ENCODE measurements around the gene C3.
A peak's percentile ranks its signal among the peaks of the same experiment; 100 is the strongest.
"Not testable (repeated sequence)": the region's sequence is repeated elsewhere in the genome, so short reads cannot be mapped to it uniquely, and the experiment has no call there.

The C3 gene

GRCh38 chr19:6662702-6663101 lies 57.7 kb downstream of the C3 start:
- DNase-seq (ENCODE audit: low spot score), result no peak

GRCh38 chr19:6661509-6662244 lies 58.8 kb downstream of the C3 start:
- DNase-seq (ENCODE audit: low spot score), result not testable (repeated sequence)

DNA sequence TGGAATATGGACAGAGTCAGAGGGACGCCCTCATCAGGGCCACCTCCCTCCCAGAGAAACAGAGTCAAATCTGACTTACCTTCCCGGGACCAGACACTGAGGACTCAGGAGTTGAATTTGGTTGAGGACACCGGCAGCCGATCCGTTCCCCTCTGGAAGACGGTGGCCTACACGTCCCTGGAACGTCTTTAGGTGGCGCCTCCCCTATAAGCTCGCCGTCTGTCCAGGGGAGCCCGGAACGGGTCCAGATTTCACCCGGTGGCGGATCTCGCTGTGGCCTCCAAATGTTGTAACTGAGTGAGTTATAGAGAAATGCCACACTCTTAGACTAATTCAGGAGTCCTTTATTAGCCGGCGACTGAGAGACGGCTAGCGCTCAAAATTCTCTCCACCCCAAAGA lies 59.5 kb downstream of the C3 start:
- DNase-seq (ENCODE audit: low spot score), result no peak

GRCh38 chr19:6656390-6656789 lies 64.1 kb downstream of the C3 start:
- not testable (repeated sequence) for DNase-seq (ENCODE audit: low spot score)

GRCh38 chr19:6654347-6655310 lies 65.8 kb downstream of the C3 start:
- no peak for DNase-seq (ENCODE audit: low spot score)

DNA sequence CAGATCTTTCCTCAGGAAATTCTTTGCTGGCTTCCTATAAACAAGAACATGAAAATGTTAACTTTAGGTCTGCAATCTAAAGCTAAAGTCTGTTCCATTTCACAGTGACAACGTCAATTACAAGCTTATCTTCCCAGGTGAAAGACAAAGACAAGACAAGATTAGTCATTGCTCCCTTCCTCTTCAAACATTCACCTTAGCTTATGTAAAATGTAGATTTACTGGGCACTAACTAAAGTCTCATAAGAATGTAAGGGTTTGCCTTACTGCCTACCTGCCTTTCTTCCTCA lies 67.7 kb downstream of the C3 start:
- DNase-seq (ENCODE audit: low spot score), result no peak

DNA sequence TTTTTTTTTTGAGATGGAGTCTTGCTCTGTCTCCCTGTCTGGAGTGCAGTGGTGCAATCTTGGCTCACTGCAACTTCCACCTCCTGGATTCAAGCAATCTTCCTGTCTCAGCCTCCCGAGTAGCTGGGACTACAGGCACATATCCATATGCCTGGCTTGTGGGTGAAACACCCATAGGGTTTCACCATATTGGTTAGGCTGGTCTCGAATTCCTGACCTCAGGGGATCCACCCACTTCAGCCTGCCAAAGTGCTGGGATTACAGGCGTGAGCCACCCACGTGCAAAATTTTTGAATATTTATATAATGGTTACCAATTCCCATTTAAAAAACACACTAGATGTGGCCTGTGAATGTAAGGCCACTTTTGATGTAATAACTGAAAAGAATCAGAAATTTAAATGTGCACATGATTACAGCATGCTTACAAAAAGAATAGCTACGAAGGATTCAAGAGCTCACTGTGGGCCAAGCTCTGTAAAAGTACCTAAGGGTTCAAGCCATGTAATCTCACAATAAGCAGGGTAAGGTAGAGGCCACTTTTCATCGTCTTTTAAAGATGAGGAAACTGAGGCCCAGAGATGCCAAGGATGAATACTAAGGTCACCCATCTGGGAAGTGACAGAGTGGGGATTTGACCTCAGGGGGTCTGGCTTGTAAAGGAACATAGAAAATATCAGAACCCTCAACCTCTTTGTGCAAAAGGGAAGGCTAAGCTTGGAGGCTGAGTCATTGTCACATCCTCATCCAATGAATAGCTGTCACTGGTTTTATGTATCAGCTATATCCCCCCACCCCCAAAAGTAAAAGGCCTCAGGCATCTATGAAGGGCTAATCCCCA lies 68.3 kb downstream of the C3 start:
- DNase-seq (ENCODE audit: low spot score), result no peak

- no peak for DNase-seq (ENCODE audit: low spot score)
These were observed 71.3 kb downstream of the C3 start for GRCh38 chr19:6649185-6649584.

DNA sequence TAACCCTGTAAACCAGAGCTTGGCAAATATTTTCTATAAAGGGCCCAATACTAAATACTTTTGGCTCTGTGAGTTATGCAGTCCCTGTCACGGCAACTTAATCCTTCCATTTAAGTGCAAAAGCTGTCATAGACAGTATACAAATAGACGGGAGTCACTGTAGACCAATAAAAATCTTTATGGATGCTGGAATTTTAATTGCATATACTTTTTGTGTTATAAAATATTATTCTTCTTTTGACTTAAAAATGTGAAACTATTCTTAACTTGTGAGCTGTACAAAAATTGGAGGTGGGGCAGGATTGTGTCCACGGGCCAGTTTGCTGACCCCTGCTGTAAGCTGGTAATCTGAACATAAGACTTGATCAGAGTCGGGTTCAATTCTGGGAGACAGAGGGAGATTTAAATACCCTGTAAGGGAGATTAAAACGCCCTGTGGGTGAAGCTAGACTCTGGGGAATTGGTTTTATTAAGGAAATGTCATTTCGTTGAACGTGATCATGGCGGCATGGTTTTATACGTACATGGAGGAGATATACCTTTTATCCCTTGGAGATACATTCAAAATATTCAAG lies 72.2 kb downstream of the C3 start:
- DNase-seq (ENCODE audit: low spot score), result no peak

DNA sequence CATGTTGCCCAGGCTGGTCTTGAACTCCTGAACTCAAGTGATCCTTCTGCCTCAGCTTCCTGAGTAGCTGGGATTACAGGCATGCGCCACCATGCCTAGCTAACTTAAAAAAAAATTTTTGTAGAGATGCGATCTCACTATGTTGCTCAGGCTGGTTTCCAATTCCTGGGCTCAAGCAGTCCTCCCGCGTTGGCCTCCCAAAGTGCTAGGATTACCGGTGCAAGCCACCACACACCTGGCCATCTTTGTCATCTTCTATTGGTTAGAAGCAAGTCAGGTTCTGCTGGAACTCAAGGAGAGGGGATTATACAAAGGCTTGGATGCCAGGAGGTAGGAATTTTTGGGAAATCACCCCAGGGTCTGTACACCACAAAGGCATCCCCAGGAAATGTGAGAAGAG lies 75.7 kb downstream of the C3 start:
- no peak for DNase-seq (ENCODE audit: low spot score)

DNA sequence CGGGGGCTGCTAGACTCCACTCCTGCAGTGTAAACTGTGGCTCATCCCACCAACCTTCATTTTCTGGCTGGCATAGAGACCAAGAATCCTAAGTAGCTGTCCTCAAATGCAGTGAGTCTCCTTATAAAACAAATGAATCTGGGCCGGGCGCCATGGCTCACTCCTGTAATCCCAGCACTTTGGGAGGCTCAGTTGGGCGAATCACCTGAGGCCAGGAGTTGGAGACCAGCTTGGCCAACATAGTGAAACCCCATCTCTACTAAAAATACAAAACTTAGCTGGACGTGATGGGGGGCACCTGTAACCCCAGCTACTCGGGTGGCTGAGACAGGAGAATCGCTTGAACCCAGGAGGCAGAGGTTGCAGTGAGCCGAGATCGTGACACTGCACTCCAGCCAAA lies 80.1 kb downstream of the C3 start:
- not testable (repeated sequence) for DNase-seq (ENCODE audit: low spot score)

GRCh38 chr19:6639439-6639838 lies 81.0 kb downstream of the C3 start:
- DNase-seq (ENCODE audit: low spot score), result no peak

- DNase-seq (ENCODE audit: low spot score), result not testable (repeated sequence)
These were observed 87.0 kb downstream of the C3 start for GRCh38 chr19:6633456-6633813.

DNA sequence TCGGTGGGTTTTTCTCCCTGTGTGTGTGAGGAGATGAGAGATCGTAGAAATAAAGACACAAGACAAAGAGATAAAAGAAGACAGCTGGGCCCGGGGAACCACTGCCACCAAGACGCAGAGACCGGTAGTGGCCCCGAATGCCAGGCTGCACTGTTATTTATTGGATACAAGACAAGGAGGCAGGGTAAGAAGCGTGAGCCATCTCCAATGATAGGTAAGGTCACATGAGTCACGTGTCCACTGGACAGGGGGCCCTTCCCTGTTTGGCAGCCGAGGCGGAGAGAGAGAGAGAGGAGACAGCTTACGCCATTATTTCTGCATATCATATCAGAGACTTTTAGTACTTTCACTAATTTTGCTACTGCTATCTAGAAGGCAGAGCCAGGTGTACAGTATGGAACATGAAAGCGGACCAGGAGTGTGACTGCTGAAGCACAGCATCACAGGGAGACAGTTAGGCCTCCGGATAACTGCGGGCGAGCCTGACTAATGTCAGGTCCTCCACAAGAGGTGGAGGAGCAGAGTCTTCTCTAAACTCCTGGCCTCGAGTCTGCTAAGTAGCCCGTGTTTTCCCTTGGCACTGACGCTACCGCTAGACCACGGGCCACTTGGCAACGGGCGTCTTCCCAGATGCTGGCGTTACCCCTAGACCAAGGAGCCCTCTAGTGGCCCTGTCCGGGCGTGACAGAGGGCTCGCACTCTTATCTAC lies 87.5 kb downstream of the C3 start:
- DNase-seq (ENCODE audit: low spot score), result peak; percentile 43

GRCh38 chr19:6632002-6632621 lies 88.3 kb downstream of the C3 start:
- peak; percentile 67 for DNase-seq (ENCODE audit: low spot score)

Measured in D341Med (cell line).